ENCODE data around the gene UBE2R2. TPM values are rescaled to one million over a fixed set of nuclear protein-coding genes. Genes with fewer than 3 reads are reported as not detected.

Gene UBE2R2
- total and polyA plus RNA-seq, 2 experiments from 2014 or later: 39.8 to 41.4 TPM

GRCh38 chr9:33782395-33783152 is 34.4 kb upstream of the UBE2R2 start:
- Histone ChIP-seq H3K4me3 (no peak overlapping the region), H2AFZ (no peak overlapping the region), H3K4me1 (ENCODE audit: insufficient read depth) (peaks cover 6% of the 10 kb centered on the region), H3K36me3 (replicated peaks; ENCODE audit: insufficient read depth, low read depth) (no peaks in the 10 kb centered on the region), H3K79me2 (no peaks in the 10 kb centered on the region), H3K27me3 (no peaks in the 10 kb centered on the region), H3K9me3 (ENCODE audit: low read depth) (no peaks in the 10 kb centered on the region), H3K27ac (no peak overlapping the region), H3K9me2 (replicated peaks; ENCODE audit: insufficient read depth) (no peaks in the 10 kb centered on the region), H4K20me1 (ENCODE audit: insufficient read depth, poor library complexity, severe bottlenecking) (no peaks in the 10 kb centered on the region), H3K4me2 (no peak overlapping the region)
- 59% methylated on average over 4 of the region's 4 CpGs for WGBS (ENCODE audit: low lambda C conversion rate, missing lambda C conversion rate)
- DNase-seq (ENCODE audit: low spot score): no peak
- TF ChIP-seq EZH2phosphoT487 (IDR thresholded peaks at IDR 0.05; ENCODE audit: low read depth, severe bottlenecking, unreplicated experiment) (no peak), EZH2 (IDR thresholded peaks at IDR 0.05; ENCODE audit: borderline replicate concordance) (no peak), CTCF (IDR thresholded peaks at IDR 0.05; ENCODE audit: poor library complexity) (no peak)

- Histone ChIP-seq H3K4me3 (no peak overlapping the region), H3K36me3 (replicated peaks; ENCODE audit: insufficient read depth, low read depth) (no peaks in the 10 kb centered on the region), H3K27ac (no peak overlapping the region), H3K4me2 (no peak overlapping the region), H3K9me3 (ENCODE audit: low read depth) (no peaks in the 10 kb centered on the region), H3K79me2 (no peaks in the 10 kb centered on the region), H4K20me1 (ENCODE audit: insufficient read depth, poor library complexity, severe bottlenecking) (no peaks in the 10 kb centered on the region), H3K4me1 (ENCODE audit: insufficient read depth) (peaks cover 6% of the 10 kb centered on the region), H3K27me3 (no peaks in the 10 kb centered on the region), H3K9me2 (replicated peaks; ENCODE audit: insufficient read depth) (no peaks in the 10 kb centered on the region), H2AFZ (no peak overlapping the region)
- 81% methylated on average over 5 of the region's 5 CpGs for WGBS (ENCODE audit: low lambda C conversion rate, missing lambda C conversion rate)
- DNase-seq (ENCODE audit: low spot score): no peak
- no peak for TF ChIP-seq EZH2phosphoT487 (IDR thresholded peaks at IDR 0.05; ENCODE audit: low read depth, severe bottlenecking, unreplicated experiment)
- peak; percentile 18 for TF ChIP-seq CTCF (IDR thresholded peaks at IDR 0.05; ENCODE audit: poor library complexity)
These were observed 31.0 kb upstream of the UBE2R2 start for GRCh38 chr9:33785914-33786313.

- no peaks in the 10 kb centered on the region for H3K36me3 ChIP-seq (replicated peaks; ENCODE audit: insufficient read depth, low read depth)
- no peak for DNase-seq (ENCODE audit: low spot score)
- H3K4me2 ChIP-seq: no peak overlapping the region
- no peak overlapping the region for H3K27ac ChIP-seq
- H3K9me3 ChIP-seq (ENCODE audit: low read depth): no peaks in the 10 kb centered on the region
- H4K20me1 ChIP-seq (ENCODE audit: insufficient read depth, poor library complexity, severe bottlenecking): no peaks in the 10 kb centered on the region
- no peak overlapping the region for H2AFZ ChIP-seq
- 95% methylated on average over 2 of the region's 2 CpGs for WGBS (ENCODE audit: low lambda C conversion rate, missing lambda C conversion rate)
- H3K9me2 ChIP-seq (replicated peaks; ENCODE audit: insufficient read depth): no peaks in the 10 kb centered on the region
- no peaks in the 10 kb centered on the region for H3K27me3 ChIP-seq
- TF ChIP-seq CTCF (IDR thresholded peaks at IDR 0.05; ENCODE audit: poor library complexity): no peak
- TF ChIP-seq EZH2phosphoT487 (IDR thresholded peaks at IDR 0.05; ENCODE audit: low read depth, severe bottlenecking, unreplicated experiment): no peak
- no peak for TF ChIP-seq EZH2 (IDR thresholded peaks at IDR 0.05; ENCODE audit: borderline replicate concordance)
- H3K79me2 ChIP-seq: no peaks in the 10 kb centered on the region
- peaks cover 6% of the 10 kb centered on the region for H3K4me1 ChIP-seq (ENCODE audit: insufficient read depth)
- no peak overlapping the region for H3K4me3 ChIP-seq
These were observed 30.3 kb upstream of the UBE2R2 start for GRCh38 chr9:33786681-33787080.

All from hepatocyte (in vitro differentiated cells).